Activated CD8-positive, alpha-beta memory T cell treated with anti-CD3 and anti-CD28 coated beads for 36 hours (primary cell): Measurements from ENCODE around the gene PRKCH. TPM values are rescaled to one million over a fixed set of nuclear protein-coding genes. Genes with fewer than 3 reads are reported as not detected.

Experiments
- CTCF ChIA-PET: fragments of 350-600 bp; sonication (Branson Sonifier 250); formaldehyde crosslinking; loops from one replicate; lab custom pipeline; 2021; ENCODE audit warnings: antibody characterized with exemption; lab: Charles Lee
- POLR2A ChIA-PET: fragments of 350-600 bp; sonication (Branson Sonifier 250); formaldehyde crosslinking; loops from one replicate; lab custom pipeline; 2021; ENCODE audit warnings: antibody characterized with exemption; lab: Charles Lee
- total RNA-seq, 2 experiments: library from RNA; stranded (reverse); gene quantifications; one replicate each; pipeline ENCODE4 v1.2.3, GENCODE V29; 2021

The PRKCH gene
- total RNA-seq, 2 experiments from 2014 or later, result 185 to 189 TPM

DNA sequence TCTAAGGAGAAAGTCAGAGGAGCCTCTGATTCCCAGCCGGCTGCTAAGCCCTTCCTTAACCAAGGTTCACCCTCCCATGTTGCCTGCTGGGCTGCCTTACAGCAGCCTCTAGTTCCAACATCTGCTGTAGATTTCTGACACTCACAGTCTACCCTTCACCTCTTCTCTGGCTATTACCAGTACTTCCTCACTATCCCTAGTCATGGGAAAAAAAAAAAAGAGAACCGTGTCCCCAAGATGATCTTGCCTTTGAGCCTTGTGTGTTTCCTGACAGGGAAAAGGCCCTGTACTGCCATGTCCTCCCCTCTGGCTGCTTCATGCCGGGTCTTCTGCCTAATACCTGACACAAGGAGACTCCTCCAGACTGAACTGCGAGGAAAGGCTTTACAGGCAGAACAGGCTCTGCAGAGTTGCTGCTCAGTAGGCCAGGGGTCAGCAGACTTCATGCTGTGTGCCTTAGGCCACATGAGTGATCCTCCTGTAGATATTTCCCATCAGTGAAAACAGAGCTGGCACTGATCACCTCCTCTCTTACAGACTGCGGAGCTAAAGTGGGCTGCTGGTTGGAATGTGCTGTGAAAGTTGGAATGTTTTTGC, 46.8 kb downstream of the PRKCH start:
- CTCF ChIA-PET, result interaction anchor here (0.6 to 0.7 kb wide), 2 partner anchors 50 to 93 kb away, joined by 3 read pairs; no protein-coding TSS in a partner anchor
- POLR2A ChIA-PET, result no interaction called here

DNA sequence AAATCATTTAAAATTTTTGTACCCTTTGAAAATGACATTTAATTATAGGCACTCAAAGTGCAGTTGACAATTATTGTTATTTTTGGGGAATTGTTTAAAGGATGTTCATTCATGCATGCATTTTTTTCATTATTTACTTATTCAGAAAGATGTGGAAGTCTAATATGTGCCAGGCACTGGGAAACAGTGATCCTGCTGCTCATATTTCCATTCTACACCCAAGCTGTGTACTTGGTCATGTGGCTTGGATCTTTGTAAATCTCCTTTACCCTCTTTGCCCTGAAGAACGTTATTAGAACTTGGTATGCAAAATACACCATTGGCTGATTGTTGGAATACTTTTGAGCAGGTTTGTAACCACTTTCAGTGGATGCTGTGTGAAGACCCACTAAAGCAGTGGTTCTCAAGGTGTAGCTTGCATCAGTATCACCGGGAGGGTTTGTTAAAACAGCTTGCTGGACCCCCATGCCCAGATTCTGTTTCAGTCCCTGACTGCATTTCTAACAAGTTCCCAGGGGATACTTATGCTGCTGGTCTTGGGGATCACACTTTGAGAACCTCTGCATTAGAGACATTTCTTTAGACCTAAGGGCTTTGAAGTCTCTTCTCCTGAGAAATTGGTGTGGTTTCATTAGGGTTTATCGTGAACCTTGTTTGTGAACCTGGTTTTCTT, 47.5 kb downstream of the PRKCH start:
- ChIA-PET CTCF (interaction anchor here (0.6 kb wide), 2 partner anchors 23 to 92 kb away, joined by 3 read pairs; no protein-coding TSS in a partner anchor), POLR2A (interaction anchor here (0.7 kb wide), 1 partner anchor 37 kb away, joined by 3 read pairs; no protein-coding TSS in a partner anchor)

DNA sequence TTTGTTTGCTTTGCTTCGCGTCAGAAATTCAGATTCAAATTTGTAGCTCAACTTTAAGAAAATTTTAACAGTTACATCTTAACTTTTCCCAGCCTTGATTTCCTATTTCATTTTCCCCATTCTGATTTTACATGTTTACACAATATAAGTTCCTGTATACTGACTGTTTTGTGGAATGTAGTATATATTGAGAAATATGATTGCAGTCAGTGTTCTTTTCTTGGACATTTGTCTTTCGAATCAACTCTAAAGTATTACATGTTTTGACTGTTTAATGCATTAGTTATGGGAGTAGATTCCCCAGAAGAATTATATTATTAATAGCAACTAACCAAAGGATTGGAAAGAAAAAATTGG, 48.1 kb downstream of the PRKCH start:
- POLR2A ChIA-PET, result interaction anchor here (0.7 kb wide), 1 partner anchor 37 kb away, joined by 3 read pairs; no protein-coding TSS in a partner anchor
- CTCF ChIA-PET, result interaction anchor here (0.6 kb wide), 1 partner anchor 23 kb away, joined by 3 read pairs; no protein-coding TSS in a partner anchor

DNA sequence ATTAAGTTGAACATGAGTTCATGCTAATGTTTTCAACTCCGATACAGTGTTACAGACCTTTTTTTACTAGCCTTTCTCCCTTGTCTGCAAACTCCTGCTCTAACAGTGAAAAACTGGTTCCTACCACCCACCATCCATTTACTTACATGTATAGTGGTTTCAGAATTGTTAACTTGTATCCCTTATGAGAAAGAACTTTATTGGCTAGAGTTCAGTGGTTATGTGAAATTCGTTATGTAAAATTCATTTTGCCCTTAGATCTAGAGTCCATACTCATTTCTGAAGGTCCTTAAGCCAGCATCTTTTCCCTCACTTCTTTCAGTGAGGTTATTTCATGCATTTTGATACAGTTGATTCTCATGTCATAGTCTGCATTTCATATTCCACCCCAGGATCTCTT, 51.0 kb downstream of the PRKCH start:
- ChIA-PET CTCF (no interaction called here), POLR2A (no interaction called here)

DNA sequence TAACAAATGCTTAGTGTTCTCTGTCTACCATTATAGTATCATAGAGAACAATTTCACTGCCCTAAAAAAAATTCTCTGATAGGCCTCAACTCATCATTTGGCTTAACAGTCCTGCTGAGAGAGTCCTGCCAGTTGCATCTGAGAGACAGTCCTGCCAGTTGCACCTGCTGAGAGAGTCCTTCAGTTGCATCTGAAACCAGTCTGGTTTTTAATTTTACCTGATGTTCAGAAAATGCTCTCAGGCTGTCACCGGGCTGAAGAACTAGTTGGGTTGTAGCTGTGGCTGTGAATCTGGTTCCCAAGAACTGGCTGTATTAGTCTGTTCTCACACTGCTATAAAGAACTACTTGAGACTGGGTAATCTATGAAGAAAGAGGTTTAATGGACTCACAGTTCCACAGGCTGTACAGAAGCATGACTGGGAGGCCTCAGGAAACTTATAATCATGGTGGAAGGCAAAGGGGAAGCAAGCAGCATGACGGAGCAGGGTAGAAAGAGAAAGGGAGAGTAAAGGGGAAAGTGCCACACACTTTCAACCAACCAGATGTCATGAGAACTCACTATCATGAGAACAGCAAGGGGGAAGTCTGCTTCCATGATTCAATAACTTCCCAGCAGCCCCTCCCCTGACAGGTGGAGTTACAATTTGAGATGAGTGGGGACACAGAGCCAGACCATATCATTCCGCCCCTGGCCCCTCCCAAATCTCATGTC, 51.6 kb downstream of the PRKCH start:
- ChIA-PET CTCF (no interaction called here), POLR2A (no interaction called here)

DNA sequence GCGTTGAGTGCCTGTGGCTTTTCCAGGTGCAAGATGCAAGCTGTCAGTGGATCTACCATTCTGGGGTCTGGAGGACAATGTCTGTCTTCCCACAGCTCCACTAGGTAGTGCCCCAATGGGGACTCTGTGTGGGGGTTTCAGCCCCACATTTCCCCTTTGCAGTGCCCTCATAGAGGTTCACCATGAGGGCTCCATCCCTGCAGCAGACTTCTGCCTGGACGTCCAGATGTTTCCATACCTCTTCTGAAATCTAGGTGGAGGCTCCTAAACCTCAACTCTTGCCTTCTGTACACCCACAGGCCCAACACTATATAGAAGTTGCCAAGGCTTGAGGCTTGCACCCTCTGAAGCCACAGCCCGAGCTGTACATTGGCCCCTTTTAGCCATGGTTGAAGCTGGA, 52.9 kb downstream of the PRKCH start:
- POLR2A ChIA-PET, result interaction anchor here (0.7 kb wide), 1 partner anchor 28 kb away, joined by 3 read pairs; no protein-coding TSS in a partner anchor

DNA sequence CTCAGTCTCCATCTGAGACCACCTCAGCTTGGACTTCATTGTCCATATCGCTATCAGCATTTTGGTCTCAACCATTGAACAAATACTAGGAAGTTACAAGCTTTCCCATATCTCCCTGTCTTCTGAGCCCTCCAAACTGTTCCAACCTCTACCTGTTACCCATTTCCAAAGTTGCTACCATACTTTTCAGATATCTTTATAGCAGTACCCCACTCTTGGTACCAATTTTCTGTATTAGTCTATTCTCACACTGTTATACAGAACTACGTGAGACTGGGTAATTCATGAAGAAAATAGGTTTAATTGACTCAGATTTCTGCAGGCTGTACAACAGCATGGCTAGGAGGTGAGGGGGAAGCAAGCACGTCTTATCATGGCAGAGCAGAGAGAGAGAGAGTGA, 53.8 kb downstream of the PRKCH start:
- CTCF ChIA-PET, result interaction anchor here (0.6 to 2.3 kb wide), 2 partner anchors 11 to 32 kb away, joined by 4 to 7 read pairs; no protein-coding TSS in a partner anchor
- POLR2A ChIA-PET, result no interaction called here

More for the DNA sequence above, 52.9 kb downstream of the PRKCH start:
- CTCF ChIA-PET, result no interaction called here

DNA sequence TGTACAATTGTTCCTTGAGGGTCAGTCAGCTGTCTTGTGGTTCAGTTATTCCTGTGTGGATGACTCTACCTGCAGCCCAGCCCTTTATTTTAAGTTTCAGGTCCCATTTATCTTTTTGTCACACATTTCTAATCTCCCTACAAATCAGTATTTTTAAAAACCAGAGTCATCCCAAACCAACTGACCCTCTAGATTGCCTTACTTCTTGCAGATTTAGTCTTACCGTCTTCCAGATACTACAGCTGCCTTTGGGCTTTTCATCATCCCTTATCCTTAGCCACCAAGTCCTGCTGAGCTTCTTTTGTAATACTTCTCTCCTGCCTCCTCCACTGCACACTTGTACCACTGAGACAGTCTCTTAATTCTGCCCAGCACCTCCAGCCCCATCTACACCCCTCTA, 54.9 kb downstream of the PRKCH start:
- ChIA-PET CTCF (interaction anchor here (0.6 to 2.3 kb wide), 3 partner anchors 9 to 84 kb away, joined by 3 to 7 read pairs (median 3); no protein-coding TSS in a partner anchor), POLR2A (no interaction called here)

DNA sequence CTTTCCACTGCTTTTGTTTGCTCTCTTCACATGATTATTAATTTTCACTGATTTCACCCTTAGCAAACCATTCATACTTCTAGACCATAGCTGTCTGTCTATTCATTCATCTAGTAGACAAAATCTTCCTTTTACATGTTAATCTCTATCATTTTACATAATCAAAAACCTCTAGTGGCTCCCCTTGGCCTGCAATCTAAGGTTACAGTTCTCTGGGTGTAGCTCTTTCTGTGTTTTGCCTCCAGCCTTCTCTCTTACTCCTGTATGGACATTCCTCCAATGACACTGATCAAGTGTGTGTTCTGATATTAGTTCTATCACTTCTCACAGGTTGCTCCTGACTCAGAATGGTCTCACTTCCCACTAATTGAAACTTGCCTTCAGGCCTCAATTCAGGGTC, 56.4 kb downstream of the PRKCH start:
- CTCF ChIA-PET, result interaction anchor here (1.2 to 1.8 kb wide), 2 partner anchors 9 to 18 kb away, joined by 3 to 4 read pairs; no protein-coding TSS in a partner anchor
- POLR2A ChIA-PET, result interaction anchor here (0.6 to 1.1 kb wide), 3 partner anchors 11 to 56 kb away, joined by 3 to 4 read pairs (median 3); no protein-coding TSS in a partner anchor

DNA sequence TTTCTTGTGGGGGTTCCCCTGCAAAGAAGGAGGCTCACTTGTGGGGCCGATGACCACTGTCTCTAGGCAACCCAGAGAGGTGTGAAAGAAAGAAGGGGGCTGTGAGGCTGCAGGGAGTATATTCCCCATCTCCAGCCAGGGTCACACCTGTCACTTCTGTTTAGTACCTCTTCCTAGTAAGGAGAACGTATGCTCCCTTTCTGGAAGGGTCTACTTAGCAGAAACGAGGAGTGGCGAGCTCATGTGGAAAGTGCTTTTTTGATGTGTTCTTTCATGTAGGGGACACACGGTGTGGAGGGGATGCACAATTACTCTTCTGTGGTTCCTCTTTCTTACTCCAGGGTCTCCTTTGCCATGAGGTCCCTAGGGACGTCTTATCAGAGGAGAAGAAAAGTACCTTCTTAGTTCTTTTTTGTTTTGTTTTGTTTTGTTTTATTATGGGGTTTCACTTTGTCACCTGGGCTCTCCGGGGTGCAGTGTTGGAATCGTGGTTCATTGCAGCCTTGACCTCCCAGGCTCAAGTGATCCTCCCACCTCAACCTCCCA, 58.3 kb downstream of the PRKCH start:
- ChIA-PET CTCF (interaction anchor here (0.7 to 1.5 kb wide), 3 partner anchors 35 to 45 kb away, joined by 3 read pairs; no protein-coding TSS in a partner anchor), POLR2A (interaction anchor here (0.9 kb wide), 1 partner anchor 9 kb away, joined by 3 read pairs; no protein-coding TSS in a partner anchor)

DNA sequence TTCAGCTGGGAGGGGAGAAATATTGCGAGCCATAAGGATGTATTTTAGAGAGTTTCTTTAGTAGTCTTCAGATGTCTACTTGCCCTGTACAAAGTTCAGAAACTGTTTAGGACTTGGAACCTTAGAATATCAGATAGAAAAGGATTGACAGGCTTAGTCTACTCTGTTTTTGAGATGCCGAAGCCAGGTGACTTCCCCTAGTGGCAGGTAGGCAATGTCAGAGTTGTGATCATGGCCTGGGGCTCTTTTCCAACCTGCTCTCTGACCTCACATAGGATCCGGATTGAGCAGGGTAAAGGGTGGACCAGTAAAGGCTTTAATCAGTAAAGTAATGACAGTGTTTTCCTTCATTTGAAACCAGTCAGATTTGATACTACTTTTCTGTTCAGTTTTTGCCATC, 59.6 kb downstream of the PRKCH start:
- POLR2A ChIA-PET, result interaction anchor here (0.5 kb wide), 1 partner anchor 34 kb away, joined by 4 read pairs; no protein-coding TSS in a partner anchor
- CTCF ChIA-PET, result interaction anchor here (1.5 to 1.6 kb wide), 2 partner anchors 9 to 46 kb away, joined by 3 to 4 read pairs; no protein-coding TSS in a partner anchor

DNA sequence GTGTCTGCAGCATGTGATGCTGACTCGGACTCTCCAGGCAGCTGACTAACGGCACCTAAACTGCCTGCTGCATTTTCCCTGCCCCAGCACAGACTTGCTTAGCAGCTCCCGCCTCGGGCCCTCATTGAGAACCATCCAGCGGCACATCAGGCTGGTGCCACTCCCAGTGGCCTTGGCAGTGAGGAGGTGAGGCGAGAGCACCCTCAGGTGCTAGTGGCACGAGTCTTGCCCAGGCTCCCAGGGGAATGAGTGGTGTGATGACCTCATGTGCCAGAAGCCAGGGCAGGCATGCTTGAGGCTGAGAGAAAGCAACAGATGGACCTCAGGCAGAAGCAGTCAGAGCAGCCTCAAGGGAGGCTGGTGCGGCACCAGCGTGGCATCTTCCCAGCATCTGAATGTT, 60.2 kb downstream of the PRKCH start:
- ChIA-PET POLR2A (interaction anchor here (0.7 kb wide), 1 partner anchor 10 kb away, joined by 4 read pairs; no protein-coding TSS in a partner anchor), CTCF (interaction anchor here (0.8 to 1.6 kb wide), 3 partner anchors 8 to 31 kb away, joined by 3 to 4 read pairs (median 4); no protein-coding TSS in a partner anchor)

DNA sequence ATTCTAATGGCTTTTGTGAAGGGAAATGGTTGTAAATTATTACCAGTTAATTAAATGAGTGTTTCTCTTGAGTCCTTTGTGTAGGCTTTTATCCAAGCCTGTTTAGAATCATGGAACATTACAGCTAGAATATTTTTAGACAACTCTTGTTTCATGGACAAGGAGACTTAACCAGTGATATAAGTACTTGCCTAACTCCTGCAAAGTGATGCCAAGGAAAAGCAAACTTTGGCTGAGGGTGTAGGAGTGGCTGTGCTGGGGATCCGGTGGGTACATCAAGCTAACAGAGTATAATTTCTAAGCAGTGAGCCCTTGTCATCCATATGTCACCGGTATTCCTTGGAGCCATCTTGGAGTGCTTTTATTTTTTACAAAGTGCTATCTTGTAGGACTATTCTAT, 61.5 kb downstream of the PRKCH start:
- POLR2A ChIA-PET, result interaction anchor here (0.6 kb wide), 1 partner anchor 80 kb away, joined by 3 read pairs; no protein-coding TSS in a partner anchor
- CTCF ChIA-PET, result interaction anchor here (0.8 to 1.1 kb wide), 5 partner anchors 12 to 45 kb away, joined by 3 to 4 read pairs (median 3); no protein-coding TSS in a partner anchor

DNA sequence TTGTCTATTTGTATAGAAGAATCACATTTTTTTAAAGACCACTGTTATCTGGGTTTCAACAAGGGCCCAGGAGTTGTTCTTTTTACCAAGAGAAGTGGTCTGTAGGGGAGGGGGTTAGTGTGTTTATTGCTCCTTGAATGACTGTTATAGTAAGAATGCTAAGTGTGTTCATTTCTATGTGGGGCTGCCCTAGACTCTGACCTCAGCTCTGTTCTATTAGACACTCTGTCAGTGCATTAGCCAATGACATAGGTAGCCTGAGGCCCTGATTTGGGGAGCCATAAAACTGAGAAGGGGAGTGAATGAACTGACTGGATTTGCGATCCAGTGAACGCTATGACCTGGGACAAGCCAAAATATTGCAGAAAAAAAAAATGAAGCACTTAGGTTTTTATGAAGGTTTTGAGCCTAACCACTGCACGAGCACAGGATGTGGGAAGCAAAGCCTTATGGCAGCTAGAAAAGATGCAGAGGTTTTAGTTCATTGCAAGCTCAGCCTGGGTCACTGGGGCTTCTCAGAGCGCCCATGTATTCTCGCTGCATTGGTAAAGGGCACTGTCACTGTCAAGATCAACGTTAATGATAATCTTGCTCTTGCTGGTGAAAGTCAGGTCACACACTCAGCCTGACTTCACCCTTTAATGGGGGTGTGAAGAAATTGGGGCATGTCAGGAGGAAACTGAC, 63.8 kb downstream of the PRKCH start:
- POLR2A ChIA-PET, result interaction anchor here (0.8 kb wide), 1 partner anchor 58 kb away, joined by 3 read pairs; no protein-coding TSS in a partner anchor
- CTCF ChIA-PET, result interaction anchor here (1.0 to 1.6 kb wide), 2 partner anchors 9 to 62 kb away, joined by 3 to 5 read pairs; no protein-coding TSS in a partner anchor

DNA sequence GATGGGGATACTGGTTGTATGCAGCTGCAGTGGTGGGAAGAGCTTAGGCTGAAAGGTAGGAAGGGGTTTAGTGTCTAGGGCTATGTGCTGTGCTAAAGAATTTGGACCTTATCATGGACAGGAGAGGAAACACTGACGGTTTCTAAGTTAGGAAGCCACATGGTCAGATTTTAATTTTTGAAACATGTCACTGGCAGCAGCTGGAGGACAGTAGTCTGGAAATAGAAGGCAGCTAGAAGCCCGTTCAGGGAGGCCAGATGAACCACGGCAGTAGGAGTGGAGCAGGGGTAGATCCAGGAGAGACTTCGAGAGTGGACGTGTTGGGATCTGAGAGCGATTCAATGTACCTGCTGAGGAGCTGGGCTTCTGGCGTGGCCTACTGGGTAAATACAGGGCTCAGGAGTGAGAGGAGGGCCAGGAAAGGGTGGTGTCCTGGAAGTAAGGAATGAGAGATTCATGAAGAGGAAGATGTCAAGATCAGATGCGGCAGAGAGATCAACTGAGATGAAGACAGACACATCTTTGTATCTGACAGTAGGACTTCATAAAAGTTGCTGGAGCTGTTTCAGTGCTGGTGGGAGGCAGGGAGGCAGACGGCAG, 64.9 kb downstream of the PRKCH start:
- CTCF ChIA-PET, result interaction anchor here (1.0 to 1.9 kb wide), 4 partner anchors 8 to 63 kb away, joined by 3 to 7 read pairs (median 4); no protein-coding TSS in a partner anchor
- POLR2A ChIA-PET, result interaction anchor here (0.6 to 0.8 kb wide), 2 partner anchors 50 to 57 kb away, joined by 3 to 9 read pairs; no protein-coding TSS in a partner anchor

DNA sequence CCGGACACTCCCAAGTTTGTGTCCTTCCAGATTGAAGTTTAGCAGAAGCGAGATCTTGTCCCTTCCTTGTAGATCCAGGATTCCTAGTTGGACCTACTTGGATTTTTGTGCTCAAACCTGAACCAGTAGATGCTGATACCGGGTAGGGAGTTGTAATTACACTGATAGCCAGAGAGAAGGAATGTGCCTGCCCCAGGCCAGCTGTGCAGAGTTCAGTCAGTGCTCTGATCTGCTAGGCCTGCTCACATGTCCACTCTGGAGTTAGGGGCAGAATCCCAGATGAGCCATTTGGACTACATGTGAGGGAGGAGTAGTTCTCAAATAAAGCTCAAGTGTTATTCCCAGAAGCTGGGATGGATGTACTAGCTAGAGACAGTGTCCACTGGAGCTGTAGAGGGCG, 65.7 kb downstream of the PRKCH start:
- CTCF ChIA-PET, result interaction anchor here (1.0 to 1.9 kb wide), 4 partner anchors 9 to 45 kb away, joined by 3 to 7 read pairs (median 4); no protein-coding TSS in a partner anchor

More for the DNA sequence above, 65.7 kb downstream of the PRKCH start:
- POLR2A ChIA-PET, result interaction anchor here (0.5 kb wide), 1 partner anchor 47 kb away, joined by 9 read pairs; no protein-coding TSS in a partner anchor
